ENCODE measurements around the gene BNIP3. TPM values are rescaled to one million over a fixed set of nuclear protein-coding genes. Genes with fewer than 3 reads are reported as not detected.

Gene BNIP3
- total and polyA plus RNA-seq, 3 donors from 2014 or later = 36.7 to 93.4 (median 61.5) TPM

- intact Hi-C loops (cut with DNase I; ENCODE audit: low total_unique reads) = loop anchor here (5.0 kb wide), 1 partner anchor 136 kb away; no protein-coding TSS in a partner anchor
- peak; percentile 85 for DNase-seq
- Histone ChIP-seq H3K36me3 (ENCODE audit: low read depth, missing control alignments) (no peaks in the 10 kb centered on the region), H3K27me3 (no peaks in the 10 kb centered on the region), H3K4me1 (no peaks in the 10 kb centered on the region), H3K4me3 (peak overlapping the region in 1 of 2 donors; percentile 10), H3K9me3 (no peaks in the 10 kb centered on the region), H3K27ac (no peak overlapping the region)
- WGBS, 2 donors = 35 to 45% methylated on average over 36 of the region's 36 CpGs
- TF ChIP-seq POLR2A (IDR thresholded peaks at IDR 0.05) = no peak
- TF ChIP-seq, protein P1, sequence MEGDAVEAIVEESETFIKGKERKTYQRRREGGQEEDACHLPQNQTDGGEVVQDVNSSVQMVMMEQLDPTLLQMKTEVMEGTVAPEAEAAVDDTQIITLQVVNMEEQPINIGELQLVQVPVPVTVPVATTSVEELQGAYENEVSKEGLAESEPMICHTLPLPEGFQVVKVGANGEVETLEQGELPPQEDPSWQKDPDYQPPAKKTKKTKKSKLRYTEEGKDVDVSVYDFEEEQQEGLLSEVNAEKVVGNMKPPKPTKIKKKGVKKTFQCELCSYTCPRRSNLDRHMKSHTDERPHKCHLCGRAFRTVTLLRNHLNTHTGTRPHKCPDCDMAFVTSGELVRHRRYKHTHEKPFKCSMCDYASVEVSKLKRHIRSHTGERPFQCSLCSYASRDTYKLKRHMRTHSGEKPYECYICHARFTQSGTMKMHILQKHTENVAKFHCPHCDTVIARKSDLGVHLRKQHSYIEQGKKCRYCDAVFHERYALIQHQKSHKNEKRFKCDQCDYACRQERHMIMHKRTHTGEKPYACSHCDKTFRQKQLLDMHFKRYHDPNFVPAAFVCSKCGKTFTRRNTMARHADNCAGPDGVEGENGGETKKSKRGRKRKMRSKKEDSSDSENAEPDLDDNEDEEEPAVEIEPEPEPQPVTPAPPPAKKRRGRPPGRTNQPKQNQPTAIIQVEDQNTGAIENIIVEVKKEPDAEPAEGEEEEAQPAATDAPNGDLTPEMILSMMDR (IDR thresholded peaks at IDR 0.05) = peak; percentile 75 to 88 (median 81)
Observed at GRCh38 chr10:132023092-132023811, 41.5 kb upstream of the BNIP3 start.

- Histone ChIP-seq H3K9me3 (no peaks in the 10 kb centered on the region), H3K27me3 (no peaks in the 10 kb centered on the region), H3K4me3 (no peak overlapping the region), H3K4me1 (no peaks in the 10 kb centered on the region), H3K27ac (no peak overlapping the region), H3K36me3 (ENCODE audit: low read depth, missing control alignments) (no peaks in the 10 kb centered on the region)
- 90 to 91% methylated on average over 18 of the region's 18 CpGs for WGBS, 2 donors
- intact Hi-C loops (cut with DNase I; ENCODE audit: low total_unique reads) = loop anchor here (5.0 kb wide), 1 partner anchor 135 kb away; no protein-coding TSS in a partner anchor
- DNase-seq = no peak
- TF ChIP-seq, protein P1 (IDR thresholded peaks at IDR 0.05) = no peak
Observed at GRCh38 chr10:132022241-132022640, 40.5 kb upstream of the BNIP3 start.

- intact Hi-C loops (cut with DNase I; ENCODE audit: low total_unique reads) = loop anchor here (5.0 kb wide), 1 partner anchor 134 kb away; no protein-coding TSS in a partner anchor
- Histone ChIP-seq H3K4me1 (no peaks in the 10 kb centered on the region), H3K9me3 (no peaks in the 10 kb centered on the region), H3K27ac (no peak overlapping the region), H3K36me3 (ENCODE audit: low read depth, missing control alignments) (no peaks in the 10 kb centered on the region), H3K27me3 (no peaks in the 10 kb centered on the region), H3K4me3 (no peak overlapping the region)
- TF ChIP-seq POLR2A (IDR thresholded peaks at IDR 0.05) = no peak
- TF ChIP-seq, protein P1 (IDR thresholded peaks at IDR 0.05) = no peak
- DNase-seq = no peak
- WGBS, 2 donors = 79 to 85% methylated on average over 14 to 16 of the region's 16 CpGs
Observed at GRCh38 chr10:132021504-132022143, 39.9 kb upstream of the BNIP3 start.

DNA sequence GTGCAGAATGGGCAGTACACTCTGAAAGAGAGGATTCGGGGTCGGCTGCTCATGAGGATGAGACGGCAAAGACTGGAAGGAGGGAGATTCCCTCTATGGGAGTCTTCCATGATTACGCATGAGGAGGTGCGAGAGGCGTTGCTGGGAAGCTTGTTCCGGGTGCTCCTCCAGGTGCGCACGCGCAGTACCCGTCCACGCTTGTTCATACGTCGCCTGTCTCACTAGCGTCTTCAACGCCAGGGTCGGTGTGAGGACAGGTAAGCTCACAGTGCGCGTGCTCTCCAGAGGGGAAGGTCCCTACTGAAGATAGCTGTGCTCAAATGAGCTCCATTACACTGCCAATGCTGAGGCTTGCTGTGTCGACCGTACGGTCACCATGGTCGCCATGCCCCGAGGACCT, 39.3 kb upstream of the BNIP3 start:
- whole genome bisulfite sequencing, 2 donors = 84 to 89% methylated on average over 24 of the region's 24 CpGs
- H3K27ac ChIP-seq = no peak overlapping the region
- no peaks in the 10 kb centered on the region for H3K27me3 ChIP-seq
- no peak overlapping the region for H3K4me3 ChIP-seq
- peak; percentile 33 for DNase-seq
- H3K36me3 ChIP-seq (ENCODE audit: low read depth, missing control alignments) = no peaks in the 10 kb centered on the region
- H3K9me3 ChIP-seq = no peaks in the 10 kb centered on the region
- intact Hi-C loops (cut with DNase I; ENCODE audit: low total_unique reads) = loop anchor here (5.0 kb wide), 1 partner anchor 134 kb away; no protein-coding TSS in a partner anchor
- H3K4me1 ChIP-seq = no peaks in the 10 kb centered on the region
- TF ChIP-seq POLR2A (IDR thresholded peaks at IDR 0.05) = no peak
- TF ChIP-seq, protein P1 (IDR thresholded peaks at IDR 0.05) = no peak

All from testis (tissue), 3 donors.